Endothelial cell of umbilical vein (primary cell): ENCODE measurements around the gene NLRP13. TPM values are rescaled to one million over a fixed set of nuclear protein-coding genes. Genes with fewer than 3 reads are reported as not detected.

Experiments
- BruUV-seq: library from RNA; stranded (reverse); fragments of 400-500 nt; replicated peaks from 2 replicates; lab custom pipeline; 2021; lab: Mats Ljungman, UMichigan
- CTCF ChIA-PET: fragments of 300-600, 350-600 bp; sonication (Branson Sonifier 250); formaldehyde crosslinking; loops from one replicate; lab custom pipeline; 2021; ENCODE audit warnings: antibody characterized with exemption, inconsistent platforms; lab: Charles Lee
- POLR2A ChIA-PET: fragments of 300-600, 350-600 bp; sonication (Branson Sonifier 250); formaldehyde crosslinking; loops from one replicate; lab custom pipeline; 2021; ENCODE audit warnings: antibody characterized with exemption, inconsistent platforms; lab: Charles Lee
- DNase-seq: peaks from one replicate; pipeline ENCODE4 v3.0.0-alpha.2; 2011; ENCODE audit warnings: low read depth, low spot score
- FAIRE-seq: peaks from 2 replicates; lab custom pipeline; 2011; peaks lifted over from hg19 to GRCh38; lab: Jason Lieb, UNC
- H2AFZ ChIP-seq: 2 replicates; pipeline ENCODE4 v1.6.0; 2012; ENCODE audit warnings: low read depth, low read length, control low read depth, inconsistent platforms
- H3K27ac ChIP-seq: 2 replicates; pipeline ENCODE4 v1.5.1; 2011; ENCODE audit warnings: low read depth, mild to moderate bottlenecking, control low read depth, low read length, moderate library complexity; ENCODE audit not compliant: insufficient read depth
- H3K27me3 ChIP-seq, 2 experiments: 2 replicates each; pipeline versions ENCODE4 v1.6.0 to v1.6.1; 2011; ENCODE audit warnings: low read length in 2 of 2, mixed read lengths in 1 of 2; ENCODE audit not compliant: control insufficient read depth in 2 of 2, insufficient read depth in 2 of 2
- H3K36me3 ChIP-seq, 2 experiments: 2 replicates in 1 of 2; 3 replicates in 1 of 2; pipeline ENCODE4 v1.5.1; 2011; ENCODE audit warnings: low read length in 2 of 2, mild to moderate bottlenecking in 1 of 2, moderate library complexity in 1 of 2; ENCODE audit not compliant: control insufficient read depth in 2 of 2, insufficient read depth in 2 of 2; ENCODE audit errors: extremely low read depth in 1 of 2
- H3K4me1 ChIP-seq: 3 replicates; pipeline ENCODE4 v1.5.1; 2011; ENCODE audit warnings: mild to moderate bottlenecking, low read length; ENCODE audit not compliant: control insufficient read depth, insufficient read depth; ENCODE audit errors: extremely low read depth
- H3K4me2 ChIP-seq: 2 replicates; pipeline ENCODE4 v1.6.1; 2011; ENCODE audit warnings: low read length, control low read depth, mixed read lengths; ENCODE audit not compliant: insufficient read depth
- H3K4me3 ChIP-seq, 3 experiments: fragments of 200-600 bp in 1 of 3; sonication (generic), shearing (Covaris generic) in 1 of 3; replicated peaks in 1 of 3; 2 replicates each; pipeline ENCODE4 v1.5.1; 2011 to 2016; ENCODE audit warnings: control low read depth in 3 of 3, low read length in 3 of 3, mild to moderate bottlenecking in 2 of 3, inconsistent platforms in 1 of 3, low read depth in 1 of 3, moderate library complexity in 1 of 3; ENCODE audit not compliant: insufficient read depth in 1 of 3
- H3K79me2 ChIP-seq: 2 replicates; pipeline ENCODE4 v1.6.0; 2012; ENCODE audit warnings: low read length, inconsistent platforms; ENCODE audit not compliant: control insufficient read depth, insufficient read depth
- H3K9ac ChIP-seq: replicated peaks from 2 replicates; pipeline ENCODE3; 2011; ENCODE audit warnings: low read length, control low read depth; ENCODE audit not compliant: insufficient read depth; ENCODE audit errors: extremely low read depth
- H3K9me1 ChIP-seq: replicated peaks from 3 replicates; pipeline ENCODE4 v1.6.0; 2011; ENCODE audit warnings: mild to moderate bottlenecking, low read length; ENCODE audit not compliant: control insufficient read depth, insufficient read depth; ENCODE audit errors: extremely low read depth
- H3K9me3 ChIP-seq: replicated peaks from 2 replicates; pipeline ENCODE4 v1.5.1; 2012; ENCODE audit warnings: low read length, inconsistent platforms; ENCODE audit not compliant: control insufficient read depth, insufficient read depth
- H4K20me1 ChIP-seq: replicated peaks from 2 replicates; pipeline ENCODE3; 2011; ENCODE audit warnings: mild to moderate bottlenecking, low read length; ENCODE audit not compliant: control insufficient read depth, insufficient read depth; ENCODE audit errors: extremely low read depth
- EZH2 ChIP-seq: IDR thresholded peaks from 2 replicates; pipeline ENCODE4 v1.6.1; 2012; ENCODE audit warnings: borderline replicate concordance, low read depth, mild to moderate bottlenecking, moderate library complexity, low read length, inconsistent platforms; ENCODE audit not compliant: severe bottlenecking
- FOS ChIP-seq: IDR thresholded peaks from 2 replicates; pipeline ENCODE4 v1.6.1; 2011; ENCODE audit warnings: mild to moderate bottlenecking, low read length, moderate library complexity, borderline replicate concordance; ENCODE audit not compliant: insufficient read depth
- GATA2 ChIP-seq: IDR thresholded peaks from 2 replicates; pipeline ENCODE4 v1.7.0; 2011; ENCODE audit warnings: low read depth, mild to moderate bottlenecking, moderate library complexity, mixed read lengths, low read length; ENCODE audit not compliant: insufficient read length, insufficient read depth
- JUN ChIP-seq: IDR thresholded peaks from 2 replicates; pipeline ENCODE4 v1.6.1; 2011; ENCODE audit warnings: borderline replicate concordance, low read depth; ENCODE audit not compliant: insufficient read length, insufficient read depth
- MYC ChIP-seq: IDR thresholded peaks from one replicate; pipeline ENCODE4 v1.6.1; 2011; ENCODE audit warnings: mild to moderate bottlenecking, low read depth, low read length
- POLR2A ChIP-seq: IDR thresholded peaks from 2 replicates; pipeline ENCODE4 v1.6.1; 2012; ENCODE audit warnings: low read depth, mild to moderate bottlenecking, control low read depth, low read length
- POLR2AphosphoS5 ChIP-seq: IDR thresholded peaks from 2 replicates; pipeline ENCODE4 v1.6.1; 2012; ENCODE audit warnings: low read depth, mild to moderate bottlenecking, control low read depth, low read length, moderate library complexity; ENCODE audit not compliant: insufficient read depth
- dilution Hi-C: fragments of 300-500 bp; cut with MboI; formaldehyde crosslinking; loops from one replicate; pipeline ENCODE4 v1.15.0; 2019; ENCODE audit warnings: low sequenced_read_pairs; ENCODE audit not compliant: extremely low pct_ligation_motif_present
- intact Hi-C: fragments of 100-400 bp; cut with micrococcal nuclease; formaldehyde crosslinking; loops from one replicate; pipeline ENCODE4 v1.10.0; 2022
- polyA plus RNA-seq, 4 experiments: library from polyadenylated mRNA; depleted of rRNA in 3 of 4; stranded (reverse) in 3 of 4; unstranded in 1 of 4; fragments of >200 nt; gene quantifications; 2 replicates each; pipeline versions ENCODE4 v1.2.1 to v1.2.3, GENCODE V29; 2011 to 2012; ENCODE audit warnings: missing spikeins in 1 of 4
- total RNA-seq: library from RNA; stranded (reverse); gene quantifications from 2 replicates; pipeline ENCODE4 v1.2.3, GENCODE V29; 2021
- TF ChIP-seq, protein P1 (sequence below): IDR thresholded peaks from 2 replicates; pipeline ENCODE4 v1.6.1; 2011; ENCODE audit not compliant: insufficient read depth, insufficient read length
- TF ChIP-seq, protein P2 (sequence below), 2 donors: IDR thresholded peaks; 1 replicate in 1 of 2; 2 replicates in 1 of 2; pipeline ENCODE4 v1.5.1; 2011; ENCODE audit warnings: low read length in 2 of 2, mild to moderate bottlenecking in 2 of 2, moderate library complexity in 2 of 2, control low read depth in 1 of 2, inconsistent platforms in 1 of 2, low read depth in 1 of 2; ENCODE audit not compliant: insufficient read depth in 1 of 2; ENCODE audit errors: extremely low read depth in 1 of 2

NLRP13 gene
- total and polyA plus RNA-seq, 2 donors (not counting 3 experiments of a cell fraction or from before 2014, with no cell fraction given), result not detected

DNA sequence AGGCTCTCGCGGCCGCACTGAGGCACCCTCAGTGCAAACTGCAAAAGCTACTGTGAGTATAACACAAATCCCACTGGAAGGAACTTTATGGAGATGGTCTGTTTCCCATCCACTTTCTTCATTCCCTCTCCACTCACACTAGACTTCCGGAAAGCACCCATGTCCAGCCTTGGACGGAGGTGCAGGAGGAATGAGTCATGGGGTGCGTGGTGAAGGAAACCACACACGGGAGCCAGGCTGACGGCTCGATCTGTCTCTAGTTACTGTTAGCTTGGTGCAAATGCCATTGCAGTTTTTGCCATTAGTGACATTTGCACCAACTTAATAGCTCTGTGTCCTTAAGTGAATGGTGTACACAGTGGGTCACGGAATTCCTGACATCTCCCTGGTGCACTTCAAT, 30.1 kb upstream of the NLRP13 start:
- ChIA-PET CTCF (no interaction called here), POLR2A (no interaction called here)
- FAIRE-seq (no peak), DNase-seq (no peak)
- H4K20me1 ChIP-seq, result no peaks in the 10 kb centered on the region
- H3K4me2 ChIP-seq, result no peak overlapping the region
- no peaks in the 10 kb centered on the region for H3K4me1 ChIP-seq
- no peaks in the 10 kb centered on the region for H3K36me3 ChIP-seq
- H3K4me3 ChIP-seq, result no peak overlapping the region
- BruUV-seq, result no TSS peak
- no peak for TF ChIP-seq POLR2A
- no peak for TF ChIP-seq POLR2AphosphoS5
- H3K27ac ChIP-seq, result no peak overlapping the region
- peaks cover 9% of the 10 kb centered on the region for H3K9me3 ChIP-seq
- dilution Hi-C loops (no loop called here), intact Hi-C loops (no loop called here)
- H2AFZ ChIP-seq, result no peak overlapping the region
- H3K9ac ChIP-seq, result no peak overlapping the region
- H3K79me2 ChIP-seq, result no peaks in the 10 kb centered on the region
- H3K27me3 ChIP-seq, result no peaks in the 10 kb centered on the region
- H3K9me1 ChIP-seq, result no peaks in the 10 kb centered on the region

DNA sequence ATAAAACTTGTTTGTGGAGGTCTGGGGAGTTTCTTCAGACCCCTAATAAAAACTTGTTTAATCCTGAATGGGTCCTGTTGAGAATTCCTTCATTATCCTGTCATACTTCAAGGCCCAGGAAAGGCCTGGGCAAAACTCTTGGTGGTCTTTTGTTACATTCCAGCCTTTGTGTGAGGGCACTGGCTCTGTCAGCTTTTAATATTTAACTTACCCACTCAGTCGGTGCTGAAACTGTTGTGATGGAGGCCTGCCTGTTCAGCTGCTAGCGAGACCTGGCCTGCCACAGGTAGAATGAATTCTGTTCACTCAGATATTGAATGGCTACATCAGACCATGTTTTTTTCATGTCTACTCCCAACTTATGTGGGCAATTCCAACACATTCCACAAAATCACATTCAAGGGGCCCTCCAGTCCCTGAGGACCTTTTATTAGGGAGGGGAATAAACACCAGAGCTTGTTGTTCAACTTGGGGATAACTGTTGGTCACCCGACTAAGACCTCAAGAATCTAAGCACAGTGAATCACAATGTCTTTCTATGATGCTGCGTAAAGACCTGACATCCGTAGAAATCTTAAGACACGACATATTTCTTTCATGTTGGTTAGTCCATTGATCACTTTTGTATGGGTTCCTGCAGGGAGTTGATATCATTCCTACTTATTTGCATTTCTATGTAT, 28.0 kb upstream of the NLRP13 start:
- CTCF ChIA-PET, result no interaction called here

More for the DNA sequence above, 28.0 kb upstream of the NLRP13 start:
- Histone ChIP-seq H3K79me2 (no peaks in the 10 kb centered on the region), H2AFZ (no peak overlapping the region), H3K27me3 (no peaks in the 10 kb centered on the region), H4K20me1 (no peaks in the 10 kb centered on the region), H3K9ac (no peak overlapping the region), H3K9me3 (peaks cover 6% of the 10 kb centered on the region), H3K36me3 (no peaks in the 10 kb centered on the region), H3K27ac (no peak overlapping the region), H3K9me1 (no peaks in the 10 kb centered on the region), H3K4me1 (no peaks in the 10 kb centered on the region), H3K4me3 (no peak overlapping the region), H3K4me2 (no peak overlapping the region)
- FAIRE-seq, result no peak
- no peak for DNase-seq
- BruUV-seq, result no TSS peak
- TF ChIP-seq POLR2AphosphoS5, result no peak
- no peak for TF ChIP-seq POLR2A
- TF ChIP-seq, protein P1, sequence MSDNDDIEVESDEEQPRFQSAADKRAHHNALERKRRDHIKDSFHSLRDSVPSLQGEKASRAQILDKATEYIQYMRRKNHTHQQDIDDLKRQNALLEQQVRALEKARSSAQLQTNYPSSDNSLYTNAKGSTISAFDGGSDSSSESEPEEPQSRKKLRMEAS, result no peak
- no peak for TF ChIP-seq JUN
- no peak for TF ChIP-seq FOS
- TF ChIP-seq EZH2, result no peak
- TF ChIP-seq, protein P2, sequence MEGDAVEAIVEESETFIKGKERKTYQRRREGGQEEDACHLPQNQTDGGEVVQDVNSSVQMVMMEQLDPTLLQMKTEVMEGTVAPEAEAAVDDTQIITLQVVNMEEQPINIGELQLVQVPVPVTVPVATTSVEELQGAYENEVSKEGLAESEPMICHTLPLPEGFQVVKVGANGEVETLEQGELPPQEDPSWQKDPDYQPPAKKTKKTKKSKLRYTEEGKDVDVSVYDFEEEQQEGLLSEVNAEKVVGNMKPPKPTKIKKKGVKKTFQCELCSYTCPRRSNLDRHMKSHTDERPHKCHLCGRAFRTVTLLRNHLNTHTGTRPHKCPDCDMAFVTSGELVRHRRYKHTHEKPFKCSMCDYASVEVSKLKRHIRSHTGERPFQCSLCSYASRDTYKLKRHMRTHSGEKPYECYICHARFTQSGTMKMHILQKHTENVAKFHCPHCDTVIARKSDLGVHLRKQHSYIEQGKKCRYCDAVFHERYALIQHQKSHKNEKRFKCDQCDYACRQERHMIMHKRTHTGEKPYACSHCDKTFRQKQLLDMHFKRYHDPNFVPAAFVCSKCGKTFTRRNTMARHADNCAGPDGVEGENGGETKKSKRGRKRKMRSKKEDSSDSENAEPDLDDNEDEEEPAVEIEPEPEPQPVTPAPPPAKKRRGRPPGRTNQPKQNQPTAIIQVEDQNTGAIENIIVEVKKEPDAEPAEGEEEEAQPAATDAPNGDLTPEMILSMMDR (IDR thresholded peaks at IDR 0.05; ENCODE audit: extremely low read depth in 1 of 2, insufficient read depth in 1 of 2, low read depth in 1 of 2, low read length in 2 of 2), result no peak
- no peak for TF ChIP-seq MYC
- TF ChIP-seq GATA2, result no peak
- intact Hi-C loops, result no loop called here
- dilution Hi-C loops, result no loop called here
- POLR2A ChIA-PET, result no interaction called here
